Pancreas (tissue), 10 donors: ENCODE results near the gene COL25A1. TPM values are rescaled to one million over a fixed set of nuclear protein-coding genes. Genes with fewer than 3 reads are reported as not detected.

ENCODE experiments used
- ATAC-seq, 4 donors: fragments of 200-7000 bp; cut with Tn5 transposase; one replicate each; pipeline versions ENCODE4 v1.8.0 to v1.9.1; 2020; ENCODE audit warnings: mild to moderate bottlenecking in 4 of 4, moderate library complexity in 4 of 4
- DNase-seq, 6 donors: peaks; one replicate each; pipeline ENCODE4 v3.0.0-alpha.2; 2020
- FAIRE-seq: peaks from 2 replicates; lab custom pipeline; 2012; peaks lifted over from hg19 to GRCh38; lab: Jason Lieb, UNC
- H3K27ac ChIP-seq, 4 donors: fragments of 200-600 bp; sonication (generic); 1 replicate in 3 of 4; 2 replicates in 1 of 4; pipeline versions ENCODE4 v1.5.0 to v1.8.0; 2020
- H3K27me3 ChIP-seq, 4 donors: fragments of 200-600 bp; one replicate each; pipeline ENCODE4 v1.8.0; 2021
- H3K36me3 ChIP-seq, 3 donors: fragments of 200-600 bp; sonication (generic) in 1 of 3; one replicate each; pipeline versions ENCODE4 v1.5.0 to v1.8.0; 2020 to 2021
- H3K4me1 ChIP-seq, 3 donors: fragments of 200-600 bp; one replicate each; pipeline ENCODE4 v1.8.0; 2021
- H3K4me3 ChIP-seq, 4 donors: fragments of 200-600 bp; sonication (generic) in 2 of 4; one replicate each; pipeline versions ENCODE4 v1.5.0 to v1.8.0; 2020 to 2021
- H3K9me3 ChIP-seq, 4 donors: fragments of 200-600 bp; one replicate each; pipeline ENCODE4 v1.8.0; 2021
- WGBS, 2 donors: extraction: QIAGEN DNeasy Blood & Tissue Kit; methylation state at CpG; one replicate each; pipeline ENCODE4 v1.1.7; 2013; 5-methylcytosine and 5-hydroxymethylcytosine counted together
- intact Hi-C, 3 donors: fragments of 100-400 bp; cut with DNase I; formaldehyde crosslinking; loops; one replicate each; pipeline versions ENCODE4 v1.11.1 to v1.14.2; 2022
- polyA plus RNA-seq, 2 donors: library from polyadenylated mRNA; stranded (reverse); fragments of 200-250 nt; gene quantifications; one replicate each; pipeline ENCODE4 v1.2.3, GENCODE V29; 2013
- total RNA-seq, 6 donors: library from RNA; stranded (reverse); fragmentation: NEBNext Ultra II Directional in 4 of 6; extraction: Animal tissue kit (Norgen Biotek cat#: 25700) in 4 of 6; gene quantifications; one replicate each; pipeline versions ENCODE4 v1.2.1 to v1.2.4, GENCODE V29; 2021 to 2023
- TF ChIP-seq, protein P1 (sequence below), 4 donors: fragments of 200-600 bp; sonication (generic) in 3 of 4; IDR thresholded peaks; one replicate each; pipeline versions ENCODE4 v1.5.0 to v1.8.0; 2021; ENCODE audit warnings: antibody characterized with exemption in 4 of 4
- donor health status: healthy with polysubstance abuse.
- donor health status: DM: no; HTN: no; CAD: no; lungs with moderate emphysema.
- donor health status: DM: no; HTN: no; CAD: no.
- donor health status: control.
- donor health status: control.
- donor health status: Bipolar disorder and iron deficiency.
- donor health status: DM: yes; HTN: yes; CAD: no.
- donor health status: DM: no; HTN: no; CAD: no.
- donor health status: DM: no; HTN: no; CAD: no.
- donor health status: DM: yes; HTN: yes; CAD: no.

COL25A1 gene
- total and polyA plus RNA-seq, 8 donors = 0.08 to 0.46 (median 0.22) TPM

DNA sequence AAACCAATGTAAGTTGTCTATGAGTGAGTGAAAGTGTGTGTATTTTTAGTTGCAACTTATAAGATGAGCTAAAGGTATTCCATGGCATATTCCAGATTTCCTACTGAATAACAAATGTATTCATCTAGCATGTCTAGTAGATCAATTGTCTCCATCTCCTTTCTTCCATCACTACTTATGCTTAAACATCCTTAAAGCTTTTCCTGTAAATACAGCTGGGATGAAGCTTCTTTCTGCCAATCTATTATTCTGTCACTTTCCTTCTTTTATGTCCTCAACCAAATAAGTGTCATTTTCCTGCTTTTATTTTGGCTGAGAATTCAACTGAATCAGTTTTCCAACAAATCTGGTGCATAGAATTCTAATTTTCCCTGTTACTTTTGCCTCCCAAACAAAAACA, 136.3 kb downstream of the COL25A1 start:
- DNase-seq = no peak
- Histone ChIP-seq H3K36me3 (no peaks in the 10 kb centered on the region), H3K27ac (no peak overlapping the region), H3K4me3 (no peak overlapping the region), H3K4me1 (peaks cover 0 to 5% (median 0%) of the 10 kb centered on the region in 3 donors), H3K9me3 (no peaks in the 10 kb centered on the region), H3K27me3 (no peaks in the 10 kb centered on the region)
- intact Hi-C loops = no loop called here
- TF ChIP-seq, protein P1, sequence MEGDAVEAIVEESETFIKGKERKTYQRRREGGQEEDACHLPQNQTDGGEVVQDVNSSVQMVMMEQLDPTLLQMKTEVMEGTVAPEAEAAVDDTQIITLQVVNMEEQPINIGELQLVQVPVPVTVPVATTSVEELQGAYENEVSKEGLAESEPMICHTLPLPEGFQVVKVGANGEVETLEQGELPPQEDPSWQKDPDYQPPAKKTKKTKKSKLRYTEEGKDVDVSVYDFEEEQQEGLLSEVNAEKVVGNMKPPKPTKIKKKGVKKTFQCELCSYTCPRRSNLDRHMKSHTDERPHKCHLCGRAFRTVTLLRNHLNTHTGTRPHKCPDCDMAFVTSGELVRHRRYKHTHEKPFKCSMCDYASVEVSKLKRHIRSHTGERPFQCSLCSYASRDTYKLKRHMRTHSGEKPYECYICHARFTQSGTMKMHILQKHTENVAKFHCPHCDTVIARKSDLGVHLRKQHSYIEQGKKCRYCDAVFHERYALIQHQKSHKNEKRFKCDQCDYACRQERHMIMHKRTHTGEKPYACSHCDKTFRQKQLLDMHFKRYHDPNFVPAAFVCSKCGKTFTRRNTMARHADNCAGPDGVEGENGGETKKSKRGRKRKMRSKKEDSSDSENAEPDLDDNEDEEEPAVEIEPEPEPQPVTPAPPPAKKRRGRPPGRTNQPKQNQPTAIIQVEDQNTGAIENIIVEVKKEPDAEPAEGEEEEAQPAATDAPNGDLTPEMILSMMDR (IDR thresholded peaks at IDR 0.05) = no peak
- no peak for ATAC-seq
- FAIRE-seq = no peak

DNA sequence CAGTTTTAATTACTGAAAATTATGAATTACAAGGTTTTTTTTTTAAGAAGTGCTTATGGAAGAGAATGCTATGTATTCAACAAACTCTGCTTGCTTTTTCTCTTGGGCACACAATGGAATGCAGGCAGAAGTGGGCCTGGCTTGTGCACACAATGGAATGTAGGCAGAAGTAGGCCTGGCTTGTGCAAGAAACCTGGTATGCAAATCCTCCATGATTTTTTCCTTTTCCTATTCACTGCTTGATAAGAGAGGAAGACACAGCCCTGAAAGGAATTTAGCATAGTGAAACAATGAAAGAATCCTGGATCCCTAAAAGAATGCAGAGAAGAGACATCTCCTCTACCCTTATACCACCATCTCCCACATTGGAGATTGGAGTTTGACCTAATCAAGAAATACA, 138.4 kb downstream of the COL25A1 start:
- Histone ChIP-seq H3K36me3 (no peaks in the 10 kb centered on the region), H3K27me3 (no peaks in the 10 kb centered on the region), H3K4me1 (peaks cover 0 to 5% (median 0%) of the 10 kb centered on the region in 3 donors), H3K9me3 (no peaks in the 10 kb centered on the region), H3K4me3 (no peak overlapping the region), H3K27ac (no peak overlapping the region)
- TF ChIP-seq, protein P1 (IDR thresholded peaks at IDR 0.05) = no peak
- ATAC-seq (peak in 3 of 4 donors; percentile 40 to 72 (median 69)), FAIRE-seq (no peak), DNase-seq (no peak)
- intact Hi-C loops = no loop called here

DNA sequence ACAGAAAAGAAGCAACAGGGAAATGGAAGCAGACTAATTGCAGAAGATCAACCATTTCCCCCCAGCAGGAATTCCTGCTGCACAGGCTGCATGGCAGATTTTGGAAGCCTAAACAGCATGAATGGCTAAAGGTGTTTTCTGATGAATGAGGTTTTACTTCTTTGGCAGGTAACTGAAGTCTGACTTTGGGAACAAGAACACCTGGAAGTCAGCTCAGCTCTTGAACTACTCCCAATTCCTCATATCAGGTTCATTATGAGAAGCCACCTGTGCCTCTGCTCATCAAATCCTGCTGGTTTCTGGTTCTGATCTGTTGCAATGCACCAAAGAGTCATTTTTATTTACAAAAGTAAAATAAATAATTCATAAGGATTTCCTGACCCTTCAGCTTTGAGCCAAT, 139.0 kb downstream of the COL25A1 start:
- Histone ChIP-seq H3K27ac (no peak overlapping the region), H3K27me3 (no peaks in the 10 kb centered on the region), H3K36me3 (no peaks in the 10 kb centered on the region), H3K4me1 (peaks cover 0 to 5% (median 0%) of the 10 kb centered on the region in 3 donors), H3K4me3 (no peak overlapping the region), H3K9me3 (no peaks in the 10 kb centered on the region)
- ATAC-seq (peak; percentile 81 to 96 (median 90)), DNase-seq (peak in 3 of 6 donors; percentile 18 to 31 (median 21)), FAIRE-seq (no peak)
- TF ChIP-seq, protein P1 (IDR thresholded peaks at IDR 0.05) = no peak
- intact Hi-C loops = no loop called here

DNA sequence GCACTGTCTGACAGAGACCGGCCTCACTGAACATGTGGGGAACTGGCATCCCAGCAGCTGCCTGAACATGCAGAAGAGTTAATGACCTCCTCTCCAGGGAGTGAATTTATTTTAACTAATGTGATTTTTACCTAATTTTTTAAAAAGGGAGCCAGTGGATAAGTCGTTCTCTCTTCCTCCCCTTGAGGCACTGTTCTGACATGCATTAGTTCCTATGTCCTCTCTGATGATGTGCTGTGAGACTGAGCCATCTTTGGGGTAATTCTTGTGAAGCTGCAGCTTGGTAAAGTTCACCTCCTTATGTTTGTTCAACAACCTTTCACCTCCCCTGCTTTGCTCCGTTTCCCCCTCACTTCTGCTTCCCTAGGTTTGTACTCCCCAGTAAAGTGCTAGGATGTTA, 139.7 kb downstream of the COL25A1 start:
- no peak overlapping the region for H3K4me3 ChIP-seq
- TF ChIP-seq, protein P1 (IDR thresholded peaks at IDR 0.05) = no peak
- no peaks in the 10 kb centered on the region for H3K27me3 ChIP-seq
- no peaks in the 10 kb centered on the region for H3K9me3 ChIP-seq
- DNase-seq = no peak
- no peak for FAIRE-seq
- peaks cover 0 to 5% (median 0%) of the 10 kb centered on the region in 3 donors for H3K4me1 ChIP-seq
- no peak for ATAC-seq
- intact Hi-C loops = no loop called here
- 94 to 95% methylated on average over 3 of the region's 3 CpGs for WGBS, 2 donors
- no peaks in the 10 kb centered on the region for H3K36me3 ChIP-seq
- H3K27ac ChIP-seq = no peak overlapping the region

DNA sequence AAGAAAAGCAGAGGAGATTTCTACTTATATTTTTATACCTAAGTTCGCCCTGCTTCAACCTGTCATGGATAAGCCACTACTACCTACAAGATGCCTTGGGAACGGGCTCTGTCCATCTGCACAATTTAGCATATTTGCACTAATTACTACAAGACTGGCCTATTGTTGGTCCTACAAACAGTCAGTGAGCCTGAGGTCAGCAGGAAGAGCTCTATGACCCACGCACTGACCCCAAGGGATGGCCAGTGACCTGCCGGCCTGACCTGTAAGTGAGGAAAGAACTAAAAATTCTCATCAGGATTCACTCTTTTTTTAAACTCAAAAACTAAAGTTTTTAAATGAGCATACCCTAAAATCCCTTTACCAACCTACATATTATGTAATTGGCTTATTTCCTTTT, 142.0 kb downstream of the COL25A1 start:
- H3K36me3 ChIP-seq = no peaks in the 10 kb centered on the region
- intact Hi-C loops = no loop called here
- no peaks in the 10 kb centered on the region for H3K9me3 ChIP-seq
- 89 to 92% methylated on average over 4 of the region's 4 CpGs for WGBS, 2 donors
- no peak for FAIRE-seq
- ATAC-seq = no peak
- DNase-seq = no peak
- H3K4me1 ChIP-seq = peaks cover 0 to 5% (median 0%) of the 10 kb centered on the region in 3 donors
- no peaks in the 10 kb centered on the region for H3K27me3 ChIP-seq
- TF ChIP-seq, protein P1 (IDR thresholded peaks at IDR 0.05) = no peak
- no peak overlapping the region for H3K4me3 ChIP-seq
- no peak overlapping the region for H3K27ac ChIP-seq
